ENCODE data around the gene C4orf50.
"Not testable (repeated sequence)": the region's sequence is repeated elsewhere in the genome, so short reads cannot be mapped to it uniquely, and the experiment has no call there.

The C4orf50 gene

DNA sequence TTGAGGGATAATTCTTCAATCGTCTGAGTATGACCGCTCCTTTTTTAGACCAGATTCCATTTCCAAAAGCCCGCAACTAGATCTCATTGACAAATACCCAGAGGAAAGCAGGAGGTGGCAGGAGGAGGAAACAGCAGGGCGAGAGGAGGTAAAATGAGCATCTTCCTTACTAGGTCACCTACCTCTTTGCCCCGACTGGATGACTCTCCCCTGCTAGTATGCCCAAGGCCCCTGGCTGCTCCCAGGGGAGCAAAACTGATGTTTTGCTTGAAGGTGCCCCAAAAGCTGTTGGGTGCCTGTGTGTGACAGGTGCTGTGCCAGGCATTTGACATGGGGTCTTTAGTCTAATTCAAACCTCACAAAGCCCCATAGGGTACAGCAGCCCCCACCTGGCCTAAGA lies 48.9 kb downstream of the C4orf50 start:
- no peak for DNase-seq (ENCODE audit: low read depth)

DNA sequence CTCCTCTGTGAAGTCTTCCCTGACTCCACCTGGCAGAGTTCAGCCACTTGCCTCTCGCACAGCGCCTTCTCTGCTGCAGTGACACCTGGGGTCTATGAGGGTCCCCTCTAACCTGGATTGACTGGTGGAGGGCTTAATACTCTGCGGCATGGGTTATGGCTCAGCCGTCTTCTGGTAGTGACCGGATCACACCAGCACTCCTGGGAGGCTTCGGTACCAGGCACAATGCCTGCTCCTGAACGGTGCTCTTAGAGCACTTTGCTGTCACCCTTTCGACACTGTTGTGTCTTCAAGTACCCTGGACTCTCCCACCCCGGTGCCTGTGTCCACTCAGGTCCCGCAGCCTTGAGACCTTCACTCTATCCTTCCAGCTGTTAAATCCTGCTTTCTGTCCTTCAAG lies 50.0 kb downstream of the C4orf50 start:
- no peak for DNase-seq (ENCODE audit: low read depth)

GRCh38 chr4:5967783-5968182 lies 50.4 kb downstream of the C4orf50 start:
- no peak for DNase-seq (ENCODE audit: low read depth)

- DNase-seq (ENCODE audit: low read depth): no peak
Observed at GRCh38 chr4:5965225-5965624, 53.0 kb downstream of the C4orf50 start.

DNA sequence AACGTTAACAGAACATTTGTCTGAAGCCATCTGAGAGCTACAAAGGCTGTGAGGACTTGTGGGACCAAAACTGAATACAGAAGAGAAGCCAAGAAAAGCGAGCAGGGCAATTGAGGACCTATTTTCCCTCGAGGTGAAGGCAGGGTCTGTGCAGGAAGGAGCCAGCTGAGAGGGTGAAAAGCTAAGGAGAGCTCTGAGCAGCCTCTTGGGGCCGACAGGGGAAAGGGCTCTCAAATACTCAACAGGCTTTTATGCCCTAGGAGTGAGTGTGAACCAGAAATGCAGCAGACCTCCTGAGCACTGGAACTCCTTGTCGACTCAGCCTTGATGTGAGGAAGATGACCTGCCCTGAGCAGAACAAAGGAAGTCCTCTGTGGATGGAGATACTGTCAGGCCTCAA lies 54.2 kb downstream of the C4orf50 start:
- DNase-seq (ENCODE audit: low read depth): no peak

DNA sequence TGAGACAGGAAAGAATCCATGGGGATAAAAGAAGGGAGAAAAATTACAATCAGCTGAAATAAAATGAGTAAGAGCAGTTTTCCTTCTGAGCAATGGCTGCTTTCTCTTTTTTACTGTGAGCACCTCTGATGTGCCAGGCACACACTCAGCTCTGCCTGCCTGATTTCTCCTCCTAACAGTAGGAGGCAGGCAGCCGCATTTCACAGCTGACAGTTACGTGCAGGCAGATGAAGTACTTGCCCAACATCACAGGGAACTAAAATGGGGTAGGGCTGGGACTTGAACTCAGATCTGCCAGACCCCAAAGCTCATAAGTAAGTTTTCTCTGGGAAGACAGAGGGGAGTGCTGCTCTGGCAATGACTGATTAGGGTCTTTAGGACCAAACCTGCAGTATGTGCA lies 54.6 kb downstream of the C4orf50 start:
- no peak for DNase-seq (ENCODE audit: low read depth)

- DNase-seq (ENCODE audit: low read depth): no peak
Observed at GRCh38 chr4:5962416-5962815, 55.8 kb downstream of the C4orf50 start.

GRCh38 chr4:5960252-5960880 lies 57.9 kb downstream of the C4orf50 start:
- DNase-seq (ENCODE audit: low read depth): no peak

DNA sequence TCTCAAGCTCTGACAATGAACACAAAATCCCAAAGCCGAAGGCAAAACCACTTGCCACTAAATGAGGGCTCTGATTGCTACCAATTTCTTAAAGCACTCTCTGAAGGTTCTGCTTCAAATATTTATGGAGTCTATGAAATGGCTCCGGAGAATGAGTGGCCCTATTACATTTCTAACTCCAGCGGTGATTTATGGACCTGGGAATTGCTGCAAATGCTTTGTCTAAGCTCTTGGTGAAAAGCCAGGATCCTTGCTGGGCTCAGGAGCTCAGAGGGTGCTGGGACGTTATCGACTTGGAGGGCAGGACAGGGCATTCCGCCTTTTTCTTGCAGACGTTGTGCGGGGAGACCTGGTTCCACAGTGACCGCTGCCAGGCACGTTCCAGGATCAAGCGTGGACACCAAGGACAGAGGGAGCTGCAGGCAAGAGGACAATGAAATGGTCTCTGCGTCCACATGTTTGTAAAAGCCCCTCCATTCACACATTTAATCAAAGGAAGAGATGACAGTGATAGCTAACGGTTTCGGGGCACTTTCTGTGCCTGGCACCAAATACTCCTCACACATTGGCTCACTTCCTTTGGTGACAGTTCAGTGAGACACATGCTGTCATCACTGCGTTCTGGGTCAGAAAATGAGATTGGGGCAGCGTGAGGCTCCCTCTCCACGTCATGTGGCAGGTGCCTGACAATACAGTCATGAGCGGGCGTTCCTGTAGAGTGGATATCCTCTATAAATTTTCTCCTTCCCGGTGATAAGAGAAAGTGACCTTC lies 58.8 kb downstream of the C4orf50 start:
- no peak for DNase-seq (ENCODE audit: low read depth)

DNA sequence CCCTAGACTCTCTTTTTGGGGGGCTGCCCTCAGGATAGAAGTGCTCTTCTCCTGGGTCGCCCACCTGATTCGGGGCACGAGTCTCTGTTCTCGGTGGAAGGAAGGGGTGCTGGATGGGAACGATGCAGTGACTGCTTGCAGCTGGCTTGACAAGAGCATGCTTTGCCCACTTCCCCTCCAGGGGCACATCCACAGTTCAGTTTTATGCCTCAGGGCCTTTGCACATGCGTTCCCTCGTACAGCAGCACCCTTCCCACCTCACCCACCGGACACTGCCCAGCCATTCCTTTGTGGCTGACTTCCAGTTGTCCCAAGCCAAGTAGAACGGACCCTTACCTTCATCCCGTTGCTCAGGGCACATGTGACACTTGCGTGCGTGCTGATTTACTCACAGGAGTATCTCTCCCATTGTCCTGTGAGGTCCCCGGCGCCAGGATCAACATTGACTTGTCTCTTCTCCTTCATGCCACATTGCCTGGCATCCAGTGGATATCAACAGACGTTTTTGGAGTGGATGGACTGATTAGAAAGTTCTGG lies 60.0 kb downstream of the C4orf50 start:
- DNase-seq (ENCODE audit: low read depth): no peak

GRCh38 chr4:5957076-5957475 lies 61.2 kb downstream of the C4orf50 start:
- DNase-seq (ENCODE audit: low read depth): no peak

DNA sequence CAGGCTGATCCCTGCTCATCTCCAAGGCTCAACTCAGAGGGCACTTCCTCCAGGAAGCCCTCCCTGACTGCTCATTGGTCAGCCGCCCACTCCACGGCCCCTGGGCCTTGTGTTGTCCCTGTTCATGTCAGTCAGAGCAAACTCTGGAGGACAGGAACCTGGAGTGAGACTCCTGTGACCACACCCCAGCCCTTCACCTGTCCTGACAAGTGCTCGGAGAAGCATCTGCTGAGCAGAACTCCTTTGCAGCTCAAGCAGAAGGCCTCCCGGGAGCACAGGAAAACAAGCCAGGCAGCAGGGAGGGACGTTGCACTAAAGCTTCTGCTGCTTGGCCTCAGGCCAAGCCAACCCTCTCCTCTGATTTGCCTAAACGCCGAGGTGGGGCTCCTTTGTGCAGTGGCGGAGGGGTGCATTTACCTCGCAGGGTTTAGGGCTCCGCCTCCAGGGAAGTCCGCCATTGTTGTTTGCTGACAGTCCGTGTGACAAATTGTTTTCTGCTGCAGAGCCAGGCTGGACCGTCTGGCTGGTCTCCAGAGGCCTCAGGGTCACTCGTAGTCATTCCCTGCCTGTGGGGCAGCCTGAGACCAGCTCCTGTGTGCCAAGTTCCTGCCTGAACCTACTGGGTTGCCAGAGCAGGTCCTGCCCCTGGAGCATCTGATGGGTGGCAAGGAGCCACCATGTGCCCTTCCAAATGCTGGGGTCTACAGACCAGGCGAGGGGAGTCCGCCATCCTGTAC lies 61.8 kb downstream of the C4orf50 start:
- DNase-seq (ENCODE audit: low read depth): no peak

GRCh38 chr4:5955856-5956255 lies 62.4 kb downstream of the C4orf50 start:
- no peak for DNase-seq (ENCODE audit: low read depth)

DNA sequence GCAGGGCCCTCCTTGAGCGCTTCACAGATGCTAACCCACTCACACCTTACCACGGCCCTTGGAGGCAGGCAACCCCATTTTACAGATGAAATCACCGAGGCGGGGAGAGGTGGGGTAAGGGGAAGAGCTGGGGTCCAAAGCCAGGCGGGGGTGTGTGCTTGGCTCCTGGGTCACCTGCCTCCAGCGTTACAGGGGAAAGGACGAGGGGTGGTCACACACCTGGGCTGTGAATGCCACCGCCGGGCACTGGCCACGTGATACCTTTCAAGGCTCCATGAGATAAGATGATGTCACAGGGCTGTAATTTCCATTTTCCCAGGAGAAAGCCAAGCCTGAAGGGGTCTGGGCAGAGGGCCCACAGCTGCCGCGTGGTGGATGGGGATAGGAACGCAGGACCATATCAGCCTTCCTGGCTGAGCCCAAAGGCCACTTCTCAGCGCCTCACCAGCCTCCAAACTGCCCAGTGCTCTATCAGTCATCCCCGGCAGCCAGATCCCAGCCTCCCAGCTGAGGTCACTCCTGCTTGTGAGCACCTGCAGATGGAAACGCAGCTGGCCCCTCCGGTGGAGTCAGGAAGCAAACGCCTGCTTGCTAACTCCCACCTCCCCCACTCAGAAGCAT lies 62.9 kb downstream of the C4orf50 start:
- no peak for DNase-seq (ENCODE audit: low read depth)

- no peak for DNase-seq (ENCODE audit: low read depth)
Observed at GRCh38 chr4:5954056-5954760, 64.0 kb downstream of the C4orf50 start.

GRCh38 chr4:5952975-5953951 lies 65.0 kb downstream of the C4orf50 start:
- no peak for DNase-seq (ENCODE audit: low read depth)

DNA sequence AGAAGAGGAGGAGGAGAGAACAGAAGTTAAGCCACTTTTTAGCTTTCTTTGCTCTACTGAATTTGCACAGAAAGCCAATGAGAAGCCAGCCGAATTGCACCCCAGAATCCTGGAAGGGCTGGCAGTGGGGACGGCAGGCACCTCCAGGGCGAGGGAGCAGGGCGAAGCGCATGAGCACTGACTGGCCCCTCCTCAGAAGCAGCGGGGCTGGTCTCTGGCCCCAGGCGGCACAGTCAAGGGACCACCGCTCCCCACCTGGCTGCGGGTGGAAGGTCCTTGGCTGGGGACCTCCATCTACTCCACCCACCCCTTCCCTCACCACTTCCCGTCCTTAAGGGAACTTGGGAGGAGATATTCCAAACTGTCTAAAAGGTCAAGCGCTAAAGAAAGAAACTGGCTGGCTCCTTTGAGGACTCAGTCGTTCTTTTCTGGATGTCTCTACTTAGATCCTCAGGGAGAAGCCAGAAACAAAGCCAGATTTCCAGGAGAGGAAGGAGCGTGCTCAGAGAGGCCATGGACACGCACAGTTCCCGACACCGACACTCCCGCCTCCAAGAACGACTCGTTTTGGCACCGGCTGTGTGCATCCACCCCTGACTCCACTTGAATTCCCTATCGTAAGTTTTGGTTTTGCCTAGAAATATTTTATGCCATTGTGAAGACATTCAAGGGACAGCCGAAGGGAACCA lies 65.8 kb downstream of the C4orf50 start:
- no peak for DNase-seq (ENCODE audit: low read depth)

- not testable (repeated sequence) for DNase-seq (ENCODE audit: low read depth)
Observed at GRCh38 chr4:5946653-5947052, 71.6 kb downstream of the C4orf50 start.

GRCh38 chr4:5945936-5946335 lies 72.3 kb downstream of the C4orf50 start:
- DNase-seq (ENCODE audit: low read depth): no peak

DNA sequence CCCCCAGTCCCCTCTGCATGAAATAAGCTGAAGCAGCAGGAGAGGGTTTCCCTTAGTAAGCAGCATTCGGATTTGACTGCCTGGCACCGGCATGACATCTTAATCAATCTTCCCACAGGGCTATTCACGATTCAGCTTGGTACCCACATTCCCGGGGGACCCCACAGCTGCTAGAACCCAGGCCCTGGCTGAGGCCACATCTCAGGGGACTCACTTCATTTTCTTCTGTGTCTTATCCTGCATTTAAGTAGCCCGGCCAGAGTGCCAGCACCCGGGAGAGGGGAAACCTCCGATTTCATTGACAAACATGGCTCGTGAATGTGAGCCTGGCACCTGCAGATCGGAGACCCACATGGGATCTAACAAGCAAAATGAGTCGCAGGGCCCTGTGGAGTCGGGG lies 73.1 kb downstream of the C4orf50 start:
- DNase-seq (ENCODE audit: low read depth): no peak

Measured in activated T-cell treated with anti-CD3 and anti-CD28 coated beads for 1 hour (primary cell).